B cell (primary cell): ENCODE results near the gene MTFR1L.

Source experiments
- EZH2 ChIP-seq: IDR thresholded peaks from 2 replicates; pipeline ENCODE4 v1.6.1; 2012; ENCODE audit warnings: borderline replicate concordance, low read depth, mild to moderate bottlenecking, moderate library complexity, low read length; ENCODE audit not compliant: insufficient read depth, poor library complexity, severe bottlenecking
- TF ChIP-seq, protein P1 (sequence below): fragments of 200-600 bp; IDR thresholded peaks from one replicate; pipeline ENCODE4 v1.8.0; 2022; ENCODE audit warnings: antibody characterized with exemption, mild to moderate bottlenecking

DNA sequence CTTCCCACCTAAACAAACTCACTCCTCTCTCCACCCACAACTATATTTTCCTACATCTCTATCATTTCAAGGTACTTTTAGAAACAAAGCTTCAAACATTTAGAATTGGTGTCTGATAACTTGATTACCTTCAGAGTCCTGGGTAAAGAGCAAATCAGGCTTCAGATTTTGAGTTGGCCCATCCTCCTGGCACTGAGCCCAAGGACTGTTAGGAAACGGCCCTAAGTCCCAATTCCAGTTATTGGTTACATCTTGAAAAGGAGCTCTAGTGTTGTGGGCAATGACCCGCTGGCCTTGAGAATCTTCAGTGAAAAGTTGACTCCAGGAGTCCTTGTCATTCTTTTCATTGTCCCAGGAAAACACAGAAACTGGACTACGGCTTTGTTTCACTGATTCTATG lies 15.1 kb downstream of the MTFR1L start:
- TF ChIP-seq, protein P1, sequence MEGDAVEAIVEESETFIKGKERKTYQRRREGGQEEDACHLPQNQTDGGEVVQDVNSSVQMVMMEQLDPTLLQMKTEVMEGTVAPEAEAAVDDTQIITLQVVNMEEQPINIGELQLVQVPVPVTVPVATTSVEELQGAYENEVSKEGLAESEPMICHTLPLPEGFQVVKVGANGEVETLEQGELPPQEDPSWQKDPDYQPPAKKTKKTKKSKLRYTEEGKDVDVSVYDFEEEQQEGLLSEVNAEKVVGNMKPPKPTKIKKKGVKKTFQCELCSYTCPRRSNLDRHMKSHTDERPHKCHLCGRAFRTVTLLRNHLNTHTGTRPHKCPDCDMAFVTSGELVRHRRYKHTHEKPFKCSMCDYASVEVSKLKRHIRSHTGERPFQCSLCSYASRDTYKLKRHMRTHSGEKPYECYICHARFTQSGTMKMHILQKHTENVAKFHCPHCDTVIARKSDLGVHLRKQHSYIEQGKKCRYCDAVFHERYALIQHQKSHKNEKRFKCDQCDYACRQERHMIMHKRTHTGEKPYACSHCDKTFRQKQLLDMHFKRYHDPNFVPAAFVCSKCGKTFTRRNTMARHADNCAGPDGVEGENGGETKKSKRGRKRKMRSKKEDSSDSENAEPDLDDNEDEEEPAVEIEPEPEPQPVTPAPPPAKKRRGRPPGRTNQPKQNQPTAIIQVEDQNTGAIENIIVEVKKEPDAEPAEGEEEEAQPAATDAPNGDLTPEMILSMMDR, result no peak
- TF ChIP-seq EZH2, result no peak
